ENCODE results near the gene OR10C1. TPM values are rescaled to one million over a fixed set of nuclear protein-coding genes. Genes with fewer than 3 reads are reported as not detected.

Gene OR10C1
- polyA plus RNA-seq, 2 of the 4 experiments (the other 2 are of a cell fraction) = not detected

DNA sequence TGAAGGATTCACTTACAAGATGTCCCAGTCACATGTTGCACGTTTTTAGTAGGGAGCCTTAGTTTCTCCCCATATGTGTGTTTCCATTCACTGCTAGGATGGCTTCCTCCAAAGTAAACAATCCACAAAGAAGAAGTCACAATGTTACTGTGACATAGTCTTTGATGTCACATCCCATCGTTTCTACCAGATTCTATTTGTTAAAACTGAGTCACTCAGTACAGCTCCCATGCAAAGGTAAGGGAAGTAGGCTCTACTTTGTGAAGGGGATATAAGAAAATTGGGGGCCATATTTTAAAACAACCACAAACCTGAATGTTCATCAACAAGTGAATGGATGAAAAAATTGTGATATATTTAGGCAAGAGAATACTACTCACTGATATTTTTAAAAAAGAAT, 17.9 kb downstream of the OR10C1 start, which contains the start of the genes OR11A1 and OR2H1:
OR11A1 (minus strand) TSS at position 101 of the 400 bp plus-strand sequence. CDS start 29,430 bp downstream, outside the sequence.
OR2H1 (plus strand) TSS at position 185 of the 400 bp plus-strand sequence. CDS start 4,615 bp downstream, outside the sequence.
- H3K27ac ChIP-seq = no peak within 1 kb of the TSS
- DNase-seq (ENCODE audit: low read depth in 1 of 2, low spot score in 1 of 2) = no peak
- POLR2A ChIA-PET = no interaction called here

DNA sequence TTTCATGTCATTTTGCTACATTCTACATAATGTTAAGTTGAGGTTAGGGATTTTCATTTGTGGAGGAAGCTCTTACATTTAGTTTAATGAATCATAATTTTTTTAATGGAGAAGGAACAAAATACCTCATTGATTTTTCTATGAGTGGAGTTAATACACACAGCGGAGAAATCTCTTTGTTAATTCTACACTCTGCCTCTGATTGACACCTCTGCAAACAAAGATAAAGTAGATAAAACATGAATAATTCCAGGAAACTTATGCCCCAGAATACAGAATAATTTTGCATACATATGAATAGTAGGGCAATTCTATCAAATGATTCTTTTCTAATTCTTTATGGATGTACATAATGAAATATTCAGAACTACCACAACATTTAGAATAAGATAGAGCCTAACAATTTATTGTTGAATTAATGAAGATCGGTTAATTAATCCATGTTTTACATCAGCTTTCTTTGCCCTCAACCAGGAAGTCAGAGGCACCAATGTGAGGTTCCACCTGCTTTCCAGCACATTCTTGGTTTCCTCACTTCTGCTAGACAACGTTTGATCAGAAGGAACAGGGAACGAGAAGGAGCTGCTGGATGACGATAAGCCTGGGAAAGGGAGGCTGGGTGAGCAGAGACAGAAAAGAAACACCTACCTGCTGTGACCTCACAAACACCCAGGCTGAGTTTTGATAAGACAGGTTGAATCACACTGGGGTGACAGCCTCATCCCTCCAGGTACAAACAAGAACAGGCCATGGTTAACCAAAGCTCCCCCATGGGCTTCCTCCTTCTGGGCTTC, 22.1 kb downstream of the OR10C1 start:
- 10% methylated on average over 5 of the region's 5 CpGs for WGBS (ENCODE audit: missing lambda C conversion rate)
- no peak for ATAC-seq
- TF ChIP-seq ZC3H11A (IDR thresholded peaks at IDR 0.05) = no peak
- TF ChIP-seq, protein P1, sequence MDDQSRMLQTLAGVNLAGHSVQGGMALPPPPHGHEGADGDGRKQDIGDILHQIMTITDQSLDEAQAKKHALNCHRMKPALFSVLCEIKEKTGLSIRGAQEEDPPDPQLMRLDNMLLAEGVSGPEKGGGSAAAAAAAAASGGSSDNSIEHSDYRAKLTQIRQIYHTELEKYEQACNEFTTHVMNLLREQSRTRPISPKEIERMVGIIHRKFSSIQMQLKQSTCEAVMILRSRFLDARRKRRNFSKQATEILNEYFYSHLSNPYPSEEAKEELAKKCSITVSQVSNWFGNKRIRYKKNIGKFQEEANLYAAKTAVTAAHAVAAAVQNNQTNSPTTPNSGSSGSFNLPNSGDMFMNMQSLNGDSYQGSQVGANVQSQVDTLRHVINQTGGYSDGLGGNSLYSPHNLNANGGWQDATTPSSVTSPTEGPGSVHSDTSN (IDR thresholded peaks at IDR 0.05) = no peak
- TF ChIP-seq MAZ (IDR thresholded peaks at IDR 0.05; ENCODE audit: borderline replicate concordance, low read depth, low read length) = no peak
- no peak for TF ChIP-seq HOXB5 (CRISPR knock-in tag; IDR thresholded peaks at IDR 0.05)
- no peak for TF ChIP-seq SMC3 (IDR thresholded peaks at IDR 0.05)
- TF ChIP-seq, protein P2, sequence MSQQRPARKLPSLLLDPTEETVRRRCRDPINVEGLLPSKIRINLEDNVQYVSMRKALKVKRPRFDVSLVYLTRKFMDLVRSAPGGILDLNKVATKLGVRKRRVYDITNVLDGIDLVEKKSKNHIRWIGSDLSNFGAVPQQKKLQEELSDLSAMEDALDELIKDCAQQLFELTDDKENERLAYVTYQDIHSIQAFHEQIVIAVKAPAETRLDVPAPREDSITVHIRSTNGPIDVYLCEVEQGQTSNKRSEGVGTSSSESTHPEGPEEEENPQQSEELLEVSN (IDR thresholded peaks at IDR 0.05; ENCODE audit: borderline replicate concordance, low read depth) = no peak
- TF ChIP-seq, protein P3, sequence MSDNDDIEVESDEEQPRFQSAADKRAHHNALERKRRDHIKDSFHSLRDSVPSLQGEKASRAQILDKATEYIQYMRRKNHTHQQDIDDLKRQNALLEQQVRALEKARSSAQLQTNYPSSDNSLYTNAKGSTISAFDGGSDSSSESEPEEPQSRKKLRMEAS (IDR thresholded peaks at IDR 0.05) = no peak
- no peak for TF ChIP-seq EHF (CRISPR knock-in tag; IDR thresholded peaks at IDR 0.05)
- TF ChIP-seq, protein P4, sequence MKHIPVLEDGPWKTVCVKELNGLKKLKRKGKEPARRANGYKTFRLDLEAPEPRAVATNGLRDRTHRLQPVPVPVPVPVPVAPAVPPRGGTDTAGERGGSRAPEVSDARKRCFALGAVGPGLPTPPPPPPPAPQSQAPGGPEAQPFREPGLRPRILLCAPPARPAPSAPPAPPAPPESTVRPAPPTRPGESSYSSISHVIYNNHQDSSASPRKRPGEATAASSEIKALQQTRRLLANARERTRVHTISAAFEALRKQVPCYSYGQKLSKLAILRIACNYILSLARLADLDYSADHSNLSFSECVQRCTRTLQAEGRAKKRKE (CRISPR knock-in tag; IDR thresholded peaks at IDR 0.05; ENCODE audit: low read depth) = no peak
- no peak for TF ChIP-seq SREBF2 (IDR thresholded peaks at IDR 0.05)
- no peak for TF ChIP-seq HDAC2 (IDR thresholded peaks at IDR 0.05)
- TF ChIP-seq POLR2AphosphoS2 (conservative IDR thresholded peaks at IDR 0.05; ENCODE audit: low read length) = no peak
- Histone ChIP-seq H3K4me1 (no peaks in the 10 kb centered on the region), H3K9me3 (no peaks in the 10 kb centered on the region), H3K4me2 (no peak overlapping the region), H3K27ac (no peak overlapping the region), H3K4me3 (no peak overlapping the region)
- FAIRE-seq = no peak
- CTCF ChIA-PET = no interaction called here
- POLR2A ChIA-PET = no interaction called here
- DNase-seq (ENCODE audit: low read depth in 1 of 2, low spot score in 1 of 2) = no peak

More for the DNA sequence above, 17.9 kb downstream of the OR10C1 start, which contains the start of the genes OR11A1 and OR2H1:
- FAIRE-seq (no peak), ATAC-seq (no peak)
- 6% methylated on average over 2 of the region's 2 CpGs for WGBS (ENCODE audit: missing lambda C conversion rate)
- H3K4me1 ChIP-seq = no peaks in the 10 kb centered on the region
- TF ChIP-seq CHD2 (IDR thresholded peaks at IDR 0.05; ENCODE audit: low read length, partially characterized antibody) (no peak), ZFP36 (IDR thresholded peaks at IDR 0.05; ENCODE audit: borderline replicate concordance, partially characterized antibody) (no peak), RNF2 (IDR thresholded peaks at IDR 0.05; ENCODE audit: borderline replicate concordance, low read depth) (no peak), ZSCAN20 (CRISPR knock-in tag; IDR thresholded peaks at IDR 0.05) (no peak), CHD4 (IDR thresholded peaks at IDR 0.05; ENCODE audit: borderline replicate concordance) (no peak), POLR2AphosphoS2 (conservative IDR thresholded peaks at IDR 0.05; ENCODE audit: low read length) (no peak), SREBF2 (IDR thresholded peaks at IDR 0.05) (no peak), PHF8 (IDR thresholded peaks at IDR 0.05; ENCODE audit: borderline replicate concordance, low read depth) (no peak), RARB (CRISPR knock-in tag; IDR thresholded peaks at IDR 0.05) (no peak), BHLHE40 (IDR thresholded peaks at IDR 0.05; ENCODE audit: low read depth, low read length) (no peak)
- TF ChIP-seq, protein P5, sequence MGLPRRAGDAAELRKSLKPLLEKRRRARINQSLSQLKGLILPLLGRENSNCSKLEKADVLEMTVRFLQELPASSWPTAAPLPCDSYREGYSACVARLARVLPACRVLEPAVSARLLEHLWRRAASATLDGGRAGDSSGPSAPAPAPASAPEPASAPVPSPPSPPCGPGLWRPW (IDR thresholded peaks at IDR 0.05) = no peak
- TF ChIP-seq, protein P4 (CRISPR knock-in tag; IDR thresholded peaks at IDR 0.05; ENCODE audit: low read depth) = no peak
- TF ChIP-seq, protein P3 (IDR thresholded peaks at IDR 0.05) = no peak
- TF ChIP-seq, protein P6, sequence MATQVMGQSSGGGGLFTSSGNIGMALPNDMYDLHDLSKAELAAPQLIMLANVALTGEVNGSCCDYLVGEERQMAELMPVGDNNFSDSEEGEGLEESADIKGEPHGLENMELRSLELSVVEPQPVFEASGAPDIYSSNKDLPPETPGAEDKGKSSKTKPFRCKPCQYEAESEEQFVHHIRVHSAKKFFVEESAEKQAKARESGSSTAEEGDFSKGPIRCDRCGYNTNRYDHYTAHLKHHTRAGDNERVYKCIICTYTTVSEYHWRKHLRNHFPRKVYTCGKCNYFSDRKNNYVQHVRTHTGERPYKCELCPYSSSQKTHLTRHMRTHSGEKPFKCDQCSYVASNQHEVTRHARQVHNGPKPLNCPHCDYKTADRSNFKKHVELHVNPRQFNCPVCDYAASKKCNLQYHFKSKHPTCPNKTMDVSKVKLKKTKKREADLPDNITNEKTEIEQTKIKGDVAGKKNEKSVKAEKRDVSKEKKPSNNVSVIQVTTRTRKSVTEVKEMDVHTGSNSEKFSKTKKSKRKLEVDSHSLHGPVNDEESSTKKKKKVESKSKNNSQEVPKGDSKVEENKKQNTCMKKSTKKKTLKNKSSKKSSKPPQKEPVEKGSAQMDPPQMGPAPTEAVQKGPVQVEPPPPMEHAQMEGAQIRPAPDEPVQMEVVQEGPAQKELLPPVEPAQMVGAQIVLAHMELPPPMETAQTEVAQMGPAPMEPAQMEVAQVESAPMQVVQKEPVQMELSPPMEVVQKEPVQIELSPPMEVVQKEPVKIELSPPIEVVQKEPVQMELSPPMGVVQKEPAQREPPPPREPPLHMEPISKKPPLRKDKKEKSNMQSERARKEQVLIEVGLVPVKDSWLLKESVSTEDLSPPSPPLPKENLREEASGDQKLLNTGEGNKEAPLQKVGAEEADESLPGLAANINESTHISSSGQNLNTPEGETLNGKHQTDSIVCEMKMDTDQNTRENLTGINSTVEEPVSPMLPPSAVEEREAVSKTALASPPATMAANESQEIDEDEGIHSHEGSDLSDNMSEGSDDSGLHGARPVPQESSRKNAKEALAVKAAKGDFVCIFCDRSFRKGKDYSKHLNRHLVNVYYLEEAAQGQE (IDR thresholded peaks at IDR 0.05) = no peak
- H3K4me3 ChIP-seq = no peak within 1 kb of the TSS
- no peak within 1 kb of the TSS for H3K4me2 ChIP-seq
- CTCF ChIA-PET = no interaction called here
- no peaks in the 10 kb centered on the region for H3K9me3 ChIP-seq
